GF-D8 (cell line): ENCODE measurements around the gene SCAMP4.
A peak's percentile ranks its signal among the peaks of the same experiment; 100 is the strongest.
"Not testable (repeated sequence)": the region's sequence is repeated elsewhere in the genome, so short reads cannot be mapped to it uniquely, and the experiment has no call there.

Experiments used
- DNase-seq: peaks from one replicate; lab custom pipeline; 2025; lab: John Stamatoyannopoulos, UW

Gene SCAMP4

DNA sequence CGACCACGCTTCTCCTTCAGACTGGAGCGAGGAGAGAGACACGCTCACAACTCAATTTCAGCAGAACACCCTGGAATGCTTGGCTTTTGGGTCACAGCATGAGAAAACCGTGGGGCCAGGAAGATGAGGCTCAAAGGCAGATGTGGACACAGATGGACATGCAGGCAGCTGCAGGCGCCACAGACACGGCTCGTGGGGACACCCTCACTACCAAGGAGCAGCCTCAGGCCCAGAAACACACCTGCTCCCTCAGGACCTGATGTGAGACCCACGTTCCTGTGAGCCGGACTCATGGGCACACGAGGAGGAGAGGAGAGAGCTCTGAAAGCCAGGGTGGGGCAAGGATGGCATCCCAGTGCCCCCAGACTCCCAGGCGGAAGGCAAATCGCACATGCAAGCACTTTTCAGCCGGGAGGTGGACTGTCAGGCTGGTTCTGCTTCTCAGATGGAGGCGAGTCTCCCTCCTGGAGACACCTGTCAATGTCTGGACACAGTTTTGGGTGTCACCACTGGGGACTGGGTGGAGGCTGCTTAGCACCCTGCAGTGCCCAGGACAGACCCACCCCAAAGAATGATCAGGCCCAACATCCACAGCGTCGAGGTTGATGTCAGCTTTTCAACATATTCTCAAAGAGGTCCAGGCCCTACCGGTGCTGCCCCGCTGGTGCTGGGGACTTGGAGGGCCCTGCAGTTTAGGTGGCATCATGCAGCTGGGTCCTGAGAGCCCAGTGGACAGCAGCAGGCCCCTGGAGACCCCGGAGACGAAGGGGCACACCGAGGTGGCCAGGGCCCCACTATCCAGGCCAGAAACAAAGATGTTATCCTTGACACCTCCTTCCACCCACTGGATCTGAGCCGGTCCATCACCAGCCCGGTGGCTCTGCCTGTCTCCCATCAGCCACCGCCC is 22.2 kb upstream of the SCAMP4 start:
- no peak for DNase-seq

DNA sequence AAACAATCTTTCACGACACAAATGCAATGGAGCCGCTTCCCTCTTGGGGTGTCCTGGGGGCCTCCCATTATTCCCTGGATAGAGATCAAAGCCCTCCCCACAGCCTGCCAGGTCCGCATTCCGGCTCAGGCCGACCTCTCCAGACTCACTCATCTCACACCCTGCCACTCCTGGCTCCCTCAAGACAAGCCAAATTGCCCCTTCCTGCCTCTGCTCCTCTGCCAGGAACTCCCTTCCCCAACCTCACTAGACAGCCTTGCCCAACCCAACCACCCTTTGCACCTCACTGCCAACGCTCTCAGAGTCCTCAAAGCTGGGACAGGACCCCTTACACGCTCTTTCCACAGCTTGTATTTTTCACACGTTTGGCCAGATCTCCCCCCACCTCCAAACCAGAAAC is 21.4 kb upstream of the SCAMP4 start:
- DNase-seq, result no peak

DNA sequence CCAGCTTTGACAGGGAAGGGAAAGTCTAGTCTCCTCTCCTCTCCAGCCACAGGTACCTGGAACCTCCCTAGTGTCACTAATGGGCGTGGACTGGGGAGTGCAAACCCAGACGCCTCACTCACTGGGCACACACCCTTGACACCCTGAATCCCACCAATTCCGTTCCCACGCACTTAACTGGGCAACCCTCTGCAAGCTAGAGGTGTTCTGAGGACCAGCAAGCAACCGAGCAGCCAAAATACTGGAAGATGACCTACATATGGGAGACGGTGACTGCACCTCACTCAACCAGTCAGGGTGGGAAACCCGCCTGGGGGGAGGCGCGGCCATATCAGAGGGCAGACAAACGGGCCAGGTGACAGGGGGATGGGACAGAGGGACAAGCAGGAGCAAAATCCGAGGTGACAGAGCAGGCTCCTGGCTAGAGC is 20.9 kb upstream of the SCAMP4 start:
- DNase-seq, result no peak

DNA sequence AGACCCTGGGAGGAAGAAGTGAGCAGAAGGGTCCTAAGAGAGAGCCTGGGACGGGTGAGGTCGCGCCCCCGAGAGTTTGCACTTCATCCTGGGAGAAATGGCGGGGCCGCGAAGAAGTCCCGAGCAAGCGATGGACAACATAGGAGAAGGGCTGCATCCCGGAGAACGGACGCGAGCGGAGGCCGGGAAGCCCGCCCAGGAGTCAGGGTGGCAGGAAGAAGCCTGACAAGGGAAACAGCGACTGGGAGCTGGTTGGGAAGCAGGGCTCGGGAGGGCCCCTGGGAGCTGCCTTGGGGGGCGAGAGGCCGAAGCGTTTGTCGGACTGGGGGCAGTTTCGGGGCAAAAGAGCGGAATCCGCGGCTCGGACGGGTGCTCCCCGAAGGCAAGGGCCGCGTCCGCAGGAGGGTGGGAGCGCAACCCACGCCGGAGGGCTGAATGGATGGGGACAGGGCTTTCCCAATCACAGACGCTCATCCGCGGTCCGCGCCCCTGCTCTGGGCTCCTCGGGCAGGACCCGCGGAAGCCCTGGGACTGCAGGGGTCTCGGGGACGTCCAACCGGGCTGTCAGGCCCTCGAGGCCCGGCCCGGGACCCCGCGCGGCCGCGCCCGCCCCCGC is 20.4 kb upstream of the SCAMP4 start:
- DNase-seq, result no peak

DNA sequence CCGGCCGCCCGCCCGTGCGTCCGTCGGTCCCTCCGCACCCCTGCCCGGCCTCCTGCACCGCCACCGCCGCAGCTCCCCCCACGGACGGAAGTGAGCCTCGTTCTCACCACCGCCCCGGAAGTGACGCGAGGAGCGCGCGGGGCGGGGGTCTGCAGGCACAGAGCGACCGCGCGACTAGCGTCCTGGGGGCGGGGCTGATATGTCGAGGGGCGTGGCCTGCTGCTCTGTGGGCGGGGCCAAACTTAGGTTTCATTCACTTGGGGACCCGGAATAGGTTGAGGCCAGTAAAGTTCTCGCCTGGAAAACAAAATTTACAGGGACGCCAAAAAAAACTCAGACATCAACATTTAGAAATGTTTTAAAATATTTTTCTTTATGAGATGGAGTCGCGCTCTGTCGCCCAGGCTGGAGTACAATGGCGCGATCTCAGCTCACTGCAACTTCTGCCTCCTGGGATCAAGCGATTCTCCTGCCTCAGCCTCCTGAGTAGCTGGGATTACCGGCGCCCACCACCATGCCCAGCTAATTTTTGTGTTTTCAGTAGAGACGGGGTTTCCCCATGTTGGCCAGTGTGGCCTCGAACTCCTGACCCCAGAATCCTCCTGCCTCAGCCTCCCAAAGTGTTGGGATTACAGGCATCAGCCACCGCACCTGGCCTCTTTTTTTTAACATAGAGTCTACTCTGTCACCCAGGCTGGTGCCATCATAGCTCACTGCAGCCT is 19.6 kb upstream of the SCAMP4 start, which contains the start of gene ABHD17A:
Gene ABHD17A, minus strand, starts transcription at position 99 of the 722 bp plus-strand sequence. CDS start 3,930 bp downstream, outside the sequence.
- peak; percentile 72 for DNase-seq

DNA sequence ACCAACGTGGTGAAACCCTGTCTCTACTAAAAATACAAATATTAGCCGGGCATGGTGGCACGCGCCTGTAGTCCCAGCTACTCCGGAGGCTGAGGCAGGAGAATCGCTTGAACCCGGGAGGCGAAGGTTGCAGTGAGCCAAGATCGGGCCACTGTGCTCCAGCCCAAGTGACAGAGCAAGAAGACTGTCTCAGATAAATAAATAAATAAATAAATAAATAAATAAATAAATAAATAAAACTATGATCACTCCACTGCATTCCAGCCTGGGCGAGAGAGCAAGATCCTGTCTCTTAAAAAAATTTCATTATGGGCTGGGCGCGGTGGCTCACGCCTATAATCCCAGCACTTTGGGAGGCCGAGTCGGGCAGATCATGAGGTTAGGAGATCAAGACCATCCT is 18.8 kb upstream of the SCAMP4 start:
- not testable (repeated sequence) for DNase-seq

DNA sequence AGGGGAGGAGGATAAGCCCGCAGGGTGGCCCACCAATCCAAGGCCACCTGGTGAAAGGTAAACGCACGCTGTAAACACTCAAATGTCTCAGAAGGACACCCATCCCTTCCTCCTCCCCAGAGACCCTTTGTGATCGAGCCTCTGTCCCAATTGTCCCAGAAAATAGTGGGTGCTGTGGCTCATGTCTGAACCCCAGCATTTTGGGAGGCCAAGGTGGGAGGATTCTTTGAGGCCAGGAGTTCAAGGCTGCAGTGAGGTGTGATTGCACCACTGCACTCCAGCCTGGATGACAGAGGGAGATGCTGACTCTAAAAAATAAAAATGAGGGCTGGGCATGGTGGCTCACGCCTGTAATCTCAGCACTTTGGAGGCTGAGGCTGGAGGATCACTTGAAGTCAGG is 16.8 kb upstream of the SCAMP4 start:
- DNase-seq, result no peak

DNA sequence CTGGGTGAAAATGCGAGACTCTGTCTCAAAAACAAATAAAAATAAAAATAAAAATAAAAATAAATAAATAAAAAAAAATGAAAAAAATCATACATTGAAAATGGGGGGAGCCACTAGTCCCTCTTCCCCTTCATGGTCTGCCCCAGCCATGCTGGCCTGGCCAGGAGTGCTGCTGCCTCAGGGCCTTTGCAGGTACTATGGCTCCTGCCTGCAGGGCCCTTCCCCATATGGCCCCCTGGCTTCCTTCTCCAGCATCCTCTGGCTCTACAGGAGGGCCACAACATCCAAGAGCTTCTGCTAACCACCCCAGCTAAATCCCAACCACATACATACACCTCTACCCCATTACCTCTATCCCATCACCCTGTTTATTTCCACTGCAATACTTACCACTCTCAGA is 15.3 kb upstream of the SCAMP4 start:
- no peak for DNase-seq

DNA sequence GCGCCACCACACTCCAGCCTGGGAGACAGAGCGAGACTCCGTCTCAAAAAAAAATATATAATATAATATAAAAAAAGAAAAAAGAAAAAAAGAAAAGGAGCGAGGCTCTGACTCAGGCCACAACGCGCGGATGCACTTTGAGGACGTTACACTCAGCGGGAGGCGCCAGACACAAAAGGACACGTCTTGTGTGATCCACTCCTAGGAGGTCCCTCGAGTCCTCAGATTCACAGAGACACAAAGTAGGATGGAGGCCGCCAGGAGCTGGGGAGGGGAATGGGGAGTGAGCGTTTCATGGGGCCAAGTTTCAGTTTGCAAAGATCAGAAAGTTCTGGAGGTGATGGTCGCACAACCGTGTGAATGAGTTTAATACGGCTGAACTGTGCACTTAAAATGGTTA is 11.4 kb upstream of the SCAMP4 start:
- no peak for DNase-seq

DNA sequence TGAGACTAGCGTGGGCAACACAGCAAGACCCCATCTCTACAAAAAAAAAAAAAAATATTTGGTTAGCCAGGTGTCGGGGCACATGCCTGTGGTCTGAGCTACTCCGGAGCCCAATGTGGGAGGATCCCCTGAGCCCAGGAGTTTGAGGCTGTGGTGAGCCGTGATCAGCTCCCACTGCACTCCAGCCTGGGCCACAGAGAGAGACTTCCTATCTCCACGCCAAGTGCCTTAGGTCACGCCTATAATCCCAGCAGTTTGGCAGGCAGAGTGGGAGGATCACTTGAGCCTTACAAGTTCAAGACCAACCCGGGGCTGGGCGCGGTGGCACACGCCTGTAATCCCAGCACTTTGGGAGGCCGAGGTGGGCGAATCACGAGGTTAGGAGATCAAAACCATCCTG is 8.7 kb upstream of the SCAMP4 start:
- DNase-seq, result no peak

DNA sequence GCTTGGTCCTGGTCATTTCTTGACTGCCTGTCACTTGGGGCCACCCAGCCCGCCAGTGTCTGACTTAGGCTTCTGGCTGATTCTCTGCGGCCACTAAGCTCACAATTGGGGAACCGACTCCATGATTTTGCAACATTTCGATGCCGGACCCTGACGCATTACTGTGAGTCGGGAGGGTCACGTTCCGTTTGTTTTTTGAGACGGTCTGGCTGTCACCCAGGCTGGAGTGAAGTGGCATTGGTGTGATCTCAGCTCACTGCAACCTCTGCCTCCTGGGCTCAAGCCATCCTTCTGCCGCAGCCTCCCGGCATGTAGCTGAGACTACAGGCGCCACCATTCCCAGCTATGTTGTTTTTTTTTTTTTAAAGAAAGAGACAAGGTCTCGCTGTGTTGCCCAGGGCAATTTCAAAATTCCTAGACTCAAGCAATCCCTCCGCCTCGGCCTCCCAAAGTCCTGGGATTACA is 3.2 kb upstream of the SCAMP4 start:
- DNase-seq, result no peak

DNA sequence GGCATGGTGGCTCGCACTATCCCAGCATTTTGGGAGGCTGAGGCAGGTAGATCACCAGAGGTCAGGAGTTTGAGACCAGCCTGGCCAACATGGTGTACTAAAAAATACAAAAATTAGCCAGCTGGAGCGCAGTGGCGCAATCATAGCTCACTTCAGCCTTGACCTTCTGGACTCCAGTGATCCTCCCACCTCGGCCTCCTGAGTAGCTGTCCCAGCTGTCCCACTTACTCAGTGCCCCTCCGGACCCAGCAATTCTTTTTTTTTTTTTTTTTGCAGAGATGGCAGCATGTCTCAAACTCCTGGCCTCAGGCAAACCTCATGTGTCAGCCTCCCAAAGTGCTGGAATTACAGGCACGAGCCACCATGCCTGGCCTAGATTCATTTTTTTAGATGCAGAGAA is 2.3 kb upstream of the SCAMP4 start:
- no peak for DNase-seq

DNA sequence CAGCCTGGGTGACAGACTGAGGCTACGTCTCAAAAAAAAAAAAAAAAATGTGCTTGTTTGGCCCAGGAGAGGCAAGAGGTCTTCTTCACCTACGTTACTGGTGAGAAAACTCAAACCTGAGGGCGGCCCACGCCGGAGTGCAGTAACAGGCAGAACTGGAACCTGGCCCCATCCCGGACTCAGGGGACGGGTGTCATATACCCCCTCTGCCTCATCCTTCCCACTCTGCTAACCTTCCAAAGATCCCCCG is 414 bp upstream of the SCAMP4 start:
- DNase-seq, result no peak

DNA sequence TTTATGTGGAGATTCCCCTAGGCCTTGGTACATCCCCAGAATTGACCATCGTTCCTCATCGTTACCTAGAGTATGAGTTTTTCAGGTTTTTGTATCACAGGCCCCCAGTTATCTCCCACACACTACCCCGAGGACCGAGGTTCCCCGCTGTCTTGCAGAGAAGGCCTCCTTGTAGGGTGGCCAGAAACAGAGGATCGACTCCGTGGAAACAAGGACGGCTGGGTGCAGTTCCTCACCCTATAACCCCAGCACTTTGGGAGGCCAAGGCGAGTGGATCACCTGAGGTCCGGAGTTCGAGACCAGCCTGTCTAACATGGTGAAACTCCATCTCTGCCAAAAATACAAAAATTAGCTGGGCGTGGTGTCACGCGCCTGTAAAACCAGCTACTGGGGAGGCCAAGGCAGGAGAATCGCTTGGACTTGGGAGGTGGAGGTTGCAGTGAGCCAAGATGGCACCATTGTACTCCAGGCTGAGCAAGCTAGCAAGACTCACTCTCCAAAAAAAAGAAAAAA is 720 bp downstream of the SCAMP4 start:
- no peak for DNase-seq

DNA sequence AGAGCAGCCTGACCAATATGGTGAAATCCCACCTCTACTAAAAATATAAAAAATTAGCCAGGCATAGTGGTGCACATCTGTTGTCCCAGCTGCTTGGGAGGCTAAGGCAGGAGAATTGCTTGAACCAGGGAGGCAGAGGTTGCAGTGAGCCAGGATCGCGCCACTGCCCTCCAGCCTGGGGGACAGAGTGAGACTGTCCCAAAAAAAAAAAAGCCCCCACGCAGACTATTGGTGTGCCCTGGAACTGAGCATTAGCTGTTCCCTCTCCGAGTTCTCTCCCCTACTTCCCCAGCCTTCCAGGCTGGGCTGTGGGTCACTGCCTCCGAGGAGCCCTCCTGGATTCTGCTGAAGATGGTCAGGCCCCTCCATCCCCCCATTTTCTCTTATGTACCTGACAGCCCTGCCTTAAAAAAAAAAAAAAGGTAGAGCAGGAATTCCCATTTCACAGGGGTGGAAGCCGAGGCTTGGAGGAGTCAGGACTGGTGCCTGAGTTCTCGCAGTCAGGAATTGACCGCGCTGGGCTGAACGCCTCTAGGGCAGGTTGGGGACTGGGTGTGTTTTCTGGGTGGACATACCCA is 1.9 kb downstream of the SCAMP4 start:
- no peak for DNase-seq

DNA sequence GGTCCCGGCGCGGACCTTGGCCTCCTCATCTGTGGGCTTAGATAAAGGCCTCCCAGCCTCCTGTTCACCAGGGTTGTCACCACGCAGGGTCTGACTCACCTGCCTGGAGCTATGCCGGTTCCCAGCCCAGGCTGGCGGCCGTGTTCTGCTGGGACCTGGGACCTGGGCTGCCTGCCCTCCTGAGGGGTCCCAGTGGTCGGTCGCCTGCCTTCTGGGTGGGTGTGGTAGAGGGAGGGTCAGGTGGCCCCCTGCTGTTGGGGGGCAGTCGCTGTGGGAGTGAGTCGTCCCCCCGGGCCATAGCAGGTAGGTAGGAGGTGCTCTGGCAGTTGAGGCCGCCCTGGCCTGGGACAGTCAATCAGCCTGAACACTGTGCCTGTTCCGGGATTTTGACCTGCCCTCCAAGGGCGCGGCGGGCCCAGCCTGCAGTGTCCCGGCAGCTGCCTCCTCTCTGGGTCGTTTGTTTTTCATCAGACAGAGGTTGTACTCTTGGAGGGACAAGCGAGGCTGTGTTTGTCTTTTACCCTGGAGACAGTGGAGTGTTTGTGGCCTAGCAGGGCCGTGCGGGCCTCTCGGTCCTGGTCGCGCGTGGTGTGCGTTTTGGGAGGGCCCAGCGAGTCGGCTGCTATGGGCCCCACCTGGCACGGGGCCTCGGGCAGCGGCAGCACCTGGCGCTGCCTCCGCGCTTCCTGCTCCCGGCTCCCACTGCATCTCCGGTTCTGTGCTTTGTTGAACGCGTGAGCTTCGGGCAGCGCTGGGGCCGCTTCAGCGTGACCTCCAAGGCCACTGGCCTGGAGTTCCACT is 2.6 kb downstream of the SCAMP4 start:
- DNase-seq, result no peak

DNA sequence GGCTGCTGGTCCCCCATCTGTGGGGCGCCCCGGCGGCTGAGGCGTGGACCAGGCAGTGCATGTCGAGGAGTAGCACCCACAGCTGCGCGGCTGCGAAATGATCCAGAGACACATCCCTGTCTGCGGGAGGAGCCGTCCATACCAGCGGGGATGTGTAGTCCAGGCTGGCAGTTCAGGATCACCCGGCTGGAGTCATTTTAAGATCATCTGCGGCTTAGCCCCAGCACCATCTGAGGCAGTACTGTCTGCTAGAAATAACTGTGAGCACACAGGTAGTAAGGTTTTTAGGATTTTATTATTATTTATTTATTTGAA is 3.1 kb downstream of the SCAMP4 start:
- DNase-seq, result no peak

DNA sequence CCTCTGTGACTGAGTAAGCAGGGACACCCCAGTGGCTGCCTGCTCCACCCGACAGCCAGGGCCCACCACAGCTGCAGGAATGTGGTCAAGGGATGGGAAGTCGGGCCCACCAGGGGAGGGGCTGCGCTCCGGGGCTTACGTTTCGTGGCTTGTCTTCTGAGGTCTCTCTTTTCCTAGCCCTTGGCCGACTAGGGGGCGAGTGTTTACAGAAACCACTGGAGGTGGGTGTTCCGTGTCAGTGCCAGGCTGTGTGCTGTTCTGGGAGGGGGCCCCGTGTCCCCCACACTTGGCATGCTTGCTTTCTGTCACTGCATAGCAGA is 4.5 kb downstream of the SCAMP4 start:
- DNase-seq, result no peak

DNA sequence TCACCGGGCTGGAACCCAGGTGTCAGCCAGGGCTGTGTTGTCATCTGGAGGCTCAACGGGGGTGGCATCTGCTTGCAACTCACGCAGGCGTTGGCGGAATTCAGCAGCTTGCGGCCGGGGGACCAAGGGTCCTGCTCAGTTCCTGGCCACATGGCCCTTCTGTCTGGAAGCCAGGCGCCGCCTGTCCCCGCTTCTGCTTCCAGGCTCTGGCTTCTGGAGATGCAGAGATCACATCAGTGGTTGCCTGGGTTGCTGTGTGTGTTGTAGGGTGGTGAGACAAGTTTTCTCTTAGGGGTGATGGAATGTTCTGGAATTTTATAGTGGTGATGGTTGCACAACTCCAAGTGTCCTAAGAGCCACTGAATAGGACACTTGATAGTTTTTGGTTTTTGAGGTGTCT is 5.0 kb downstream of the SCAMP4 start:
- DNase-seq, result no peak

DNA sequence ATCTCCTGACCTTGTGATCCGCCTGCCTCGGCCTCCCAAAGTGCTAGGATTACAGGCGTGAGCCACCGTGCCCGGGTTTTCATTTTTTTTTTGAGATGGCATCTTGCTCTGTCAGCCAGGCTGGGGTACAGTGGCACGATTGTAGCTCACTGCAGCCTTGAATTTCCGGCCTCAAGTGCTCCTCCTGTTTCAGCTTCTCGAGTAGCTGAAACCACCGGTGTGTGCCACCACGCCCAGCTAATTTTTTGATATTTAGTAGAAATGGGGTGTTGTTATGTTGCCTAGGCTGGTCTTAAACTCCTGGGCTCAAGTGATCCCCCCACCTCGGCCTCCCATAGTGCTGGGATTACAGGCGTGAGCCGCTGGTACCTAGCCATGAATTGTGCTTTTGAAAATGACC is 5.9 kb downstream of the SCAMP4 start:
- DNase-seq, result no peak

DNA sequence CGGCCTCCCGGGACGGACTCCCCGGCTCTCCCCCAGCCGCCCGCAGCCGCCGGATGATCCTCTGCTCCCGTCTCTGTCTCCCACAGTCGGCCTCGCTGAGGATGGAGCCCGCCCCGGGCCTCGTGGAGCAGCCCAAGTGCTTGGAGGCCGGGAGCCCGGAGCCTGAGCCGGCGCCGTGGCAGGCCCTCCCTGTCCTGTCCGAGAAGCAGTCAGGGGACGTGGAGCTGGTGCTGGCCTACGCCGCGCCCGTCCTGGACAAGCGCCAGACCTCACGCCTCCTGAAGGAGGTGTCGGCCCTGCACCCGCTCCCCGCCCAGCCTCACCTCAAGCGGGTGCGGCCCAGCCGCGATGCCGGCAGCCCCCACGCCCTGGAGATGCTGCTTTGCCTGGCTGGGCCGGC is 6.8 kb downstream of the SCAMP4 start:
- DNase-seq, result no peak
